Measurements from ENCODE around the gene COL23A1.

DNA sequence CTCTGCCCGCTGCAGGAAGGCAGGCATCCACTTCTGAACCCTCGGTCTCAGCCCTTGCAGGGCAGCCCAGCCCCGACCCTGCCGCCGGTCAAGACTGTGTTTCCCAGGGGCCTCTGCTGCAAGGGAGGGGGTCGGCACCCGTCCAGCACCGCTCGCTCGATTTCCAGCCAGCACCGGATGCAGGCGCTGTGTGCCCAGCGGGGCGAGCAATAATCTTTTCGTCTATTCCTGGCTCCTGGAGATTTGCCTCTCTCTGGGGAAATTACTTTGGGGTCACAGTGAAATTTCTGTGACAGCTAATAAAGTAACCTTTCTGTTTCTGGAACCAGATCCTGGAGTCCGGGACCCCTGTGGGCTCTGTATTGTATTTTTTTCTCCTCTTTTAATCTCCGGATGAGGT lies 155.3 kb downstream of the COL23A1 start:
- TF ChIP-seq, protein P1, sequence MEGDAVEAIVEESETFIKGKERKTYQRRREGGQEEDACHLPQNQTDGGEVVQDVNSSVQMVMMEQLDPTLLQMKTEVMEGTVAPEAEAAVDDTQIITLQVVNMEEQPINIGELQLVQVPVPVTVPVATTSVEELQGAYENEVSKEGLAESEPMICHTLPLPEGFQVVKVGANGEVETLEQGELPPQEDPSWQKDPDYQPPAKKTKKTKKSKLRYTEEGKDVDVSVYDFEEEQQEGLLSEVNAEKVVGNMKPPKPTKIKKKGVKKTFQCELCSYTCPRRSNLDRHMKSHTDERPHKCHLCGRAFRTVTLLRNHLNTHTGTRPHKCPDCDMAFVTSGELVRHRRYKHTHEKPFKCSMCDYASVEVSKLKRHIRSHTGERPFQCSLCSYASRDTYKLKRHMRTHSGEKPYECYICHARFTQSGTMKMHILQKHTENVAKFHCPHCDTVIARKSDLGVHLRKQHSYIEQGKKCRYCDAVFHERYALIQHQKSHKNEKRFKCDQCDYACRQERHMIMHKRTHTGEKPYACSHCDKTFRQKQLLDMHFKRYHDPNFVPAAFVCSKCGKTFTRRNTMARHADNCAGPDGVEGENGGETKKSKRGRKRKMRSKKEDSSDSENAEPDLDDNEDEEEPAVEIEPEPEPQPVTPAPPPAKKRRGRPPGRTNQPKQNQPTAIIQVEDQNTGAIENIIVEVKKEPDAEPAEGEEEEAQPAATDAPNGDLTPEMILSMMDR (IDR thresholded peaks at IDR 0.05) = no peak
- no peak for TF ChIP-seq EZH2 (IDR thresholded peaks at IDR 0.05; ENCODE audit: borderline replicate concordance, insufficient read depth, low read depth, low read length, poor library complexity, severe bottlenecking)

Data from B cell (primary cell).